GM19099 (cell line): ENCODE results near the gene TLE3.

ENCODE experiments used
- POLR2A ChIP-seq: IDR thresholded peaks from 3 replicates; pipeline ENCODE4 v1.6.1; 2011; ENCODE audit warnings: low read depth; ENCODE audit not compliant: insufficient read length; ENCODE audit errors: extremely low read depth

TLE3 gene

GRCh38 chr15:70082281-70082900 lies 15.3 kb downstream of the TLE3 start:
- no peak for TF ChIP-seq POLR2A

GRCh38 chr15:70081612-70082011 lies 16.1 kb downstream of the TLE3 start:
- no peak for TF ChIP-seq POLR2A

GRCh38 chr15:70080347-70080746 lies 17.4 kb downstream of the TLE3 start:
- TF ChIP-seq POLR2A = no peak

GRCh38 chr15:70079888-70080287 lies 17.8 kb downstream of the TLE3 start:
- no peak for TF ChIP-seq POLR2A

- TF ChIP-seq POLR2A = no peak
Observed at GRCh38 chr15:70078578-70079417, 18.9 kb downstream of the TLE3 start.

- TF ChIP-seq POLR2A = no peak
Observed at GRCh38 chr15:70077188-70078147, 20.2 kb downstream of the TLE3 start.

- no peak for TF ChIP-seq POLR2A
Observed at GRCh38 chr15:70074380-70074779, 23.3 kb downstream of the TLE3 start.

- TF ChIP-seq POLR2A = peak; percentile 19
Observed at GRCh38 chr15:70072479-70072878, 25.2 kb downstream of the TLE3 start.

- TF ChIP-seq POLR2A = no peak
Observed at GRCh38 chr15:70071799-70072198, 25.9 kb downstream of the TLE3 start.

- TF ChIP-seq POLR2A = no peak
Observed at GRCh38 chr15:70069716-70070115, 28.0 kb downstream of the TLE3 start.

- TF ChIP-seq POLR2A = no peak
Observed at GRCh38 chr15:70068783-70069565, 28.7 kb downstream of the TLE3 start.

GRCh38 chr15:70067681-70068080 lies 30.0 kb downstream of the TLE3 start:
- TF ChIP-seq POLR2A = no peak

GRCh38 chr15:70067011-70067410 lies 30.7 kb downstream of the TLE3 start:
- no peak for TF ChIP-seq POLR2A

- no peak for TF ChIP-seq POLR2A
Observed at GRCh38 chr15:70066447-70066846, 31.3 kb downstream of the TLE3 start.
